HEK293T (cell line): ENCODE results near the gene NRG4.

Experiments used
- ARNT ChIP-seq: fragments of 450-650 bp; IDR thresholded peaks from 2 replicates; pipeline ENCODE4 v1.6.1; 2017; ENCODE audit warnings: mild to moderate bottlenecking
- BHLHE40 ChIP-seq: fragments of 450-650 bp; IDR thresholded peaks from 2 replicates; pipeline ENCODE4 v1.6.1; 2016; ENCODE audit warnings: mild to moderate bottlenecking, moderate library complexity, borderline replicate concordance
- ELF4 ChIP-seq: fragments of 450-650 bp; IDR thresholded peaks from 2 replicates; pipeline ENCODE4 v1.6.1; 2017; ENCODE audit warnings: antibody characterized with exemption
- FOXK2 ChIP-seq: fragments of 450-650 bp; IDR thresholded peaks from 2 replicates; pipeline ENCODE4 v1.6.1; 2016; ENCODE audit warnings: mild to moderate bottlenecking
- FOXM1 ChIP-seq: fragments of 450-650 bp; IDR thresholded peaks from 2 replicates; pipeline ENCODE4 v1.6.1; 2017; ENCODE audit warnings: mild to moderate bottlenecking, borderline replicate concordance
- HDGF ChIP-seq: fragments of 450-650 bp; IDR thresholded peaks from 2 replicates; pipeline ENCODE4 v1.6.1; 2017; ENCODE audit warnings: antibody characterized with exemption, borderline replicate concordance
- LEF1 ChIP-seq: fragments of 450-650 bp; IDR thresholded peaks from 2 replicates; pipeline ENCODE4 v1.6.1; 2017; ENCODE audit warnings: mild to moderate bottlenecking, borderline replicate concordance
- NFRKB ChIP-seq: fragments of 450-650 bp; IDR thresholded peaks from 2 replicates; pipeline ENCODE4 v1.6.1; 2016; ENCODE audit warnings: mild to moderate bottlenecking, moderate library complexity
- SP1 ChIP-seq: fragments of 450-650 bp; IDR thresholded peaks from 2 replicates; pipeline ENCODE4 v1.6.1; 2017
- SUZ12 ChIP-seq: fragments of 450-650 bp; IDR thresholded peaks from 2 replicates; pipeline ENCODE4 v1.6.1; 2016; ENCODE audit warnings: mild to moderate bottlenecking
- TARDBP ChIP-seq: fragments of 450-650 bp; IDR thresholded peaks from 2 replicates; pipeline ENCODE4 v1.6.1; 2016
- ZNF384 ChIP-seq: fragments of 450-650 bp; IDR thresholded peaks from 2 replicates; pipeline ENCODE4 v1.6.1; 2016
- TF ChIP-seq, protein P1 (sequence below): fragments of 450-650 bp; IDR thresholded peaks from 2 replicates; pipeline ENCODE4 v1.6.1; 2016

DNA sequence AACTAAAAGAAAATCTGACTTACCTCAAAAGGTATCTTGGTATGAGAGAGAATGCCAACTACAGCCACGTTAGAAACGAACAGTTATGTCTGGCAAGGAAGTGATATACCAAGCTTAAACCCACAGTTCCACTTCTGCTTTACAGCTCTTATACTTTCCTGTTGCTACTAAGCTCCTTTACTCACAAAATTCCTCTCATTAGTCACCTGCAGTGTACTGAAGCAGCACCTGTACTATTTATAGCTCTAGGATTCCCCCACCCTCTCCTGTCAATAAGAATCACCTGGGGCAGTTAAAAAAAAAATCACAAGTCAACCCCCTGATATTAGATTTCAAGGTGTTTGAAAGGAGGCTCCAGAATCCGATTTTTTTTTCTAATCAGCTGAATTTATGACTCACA is 44.7 kb upstream of the NRG4 start:
- TF ChIP-seq ZNF384 (no peak), ELF4 (no peak), NFRKB (no peak), FOXK2 (no peak), SUZ12 (no peak), ARNT (no peak), FOXM1 (no peak), LEF1 (no peak), HDGF (no peak), BHLHE40 (no peak), SP1 (no peak), TARDBP (no peak)
- TF ChIP-seq, protein P1, sequence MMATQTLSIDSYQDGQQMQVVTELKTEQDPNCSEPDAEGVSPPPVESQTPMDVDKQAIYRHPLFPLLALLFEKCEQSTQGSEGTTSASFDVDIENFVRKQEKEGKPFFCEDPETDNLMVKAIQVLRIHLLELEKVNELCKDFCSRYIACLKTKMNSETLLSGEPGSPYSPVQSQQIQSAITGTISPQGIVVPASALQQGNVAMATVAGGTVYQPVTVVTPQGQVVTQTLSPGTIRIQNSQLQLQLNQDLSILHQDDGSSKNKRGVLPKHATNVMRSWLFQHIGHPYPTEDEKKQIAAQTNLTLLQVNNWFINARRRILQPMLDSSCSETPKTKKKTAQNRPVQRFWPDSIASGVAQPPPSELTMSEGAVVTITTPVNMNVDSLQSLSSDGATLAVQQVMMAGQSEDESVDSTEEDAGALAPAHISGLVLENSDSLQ: no peak
